Measurements from ENCODE around the gene UPK3BL2.
"Not testable (repeated sequence)": the region's sequence is repeated elsewhere in the genome, so short reads cannot be mapped to it uniquely, and the experiment has no call there.

The UPK3BL2 gene

DNA sequence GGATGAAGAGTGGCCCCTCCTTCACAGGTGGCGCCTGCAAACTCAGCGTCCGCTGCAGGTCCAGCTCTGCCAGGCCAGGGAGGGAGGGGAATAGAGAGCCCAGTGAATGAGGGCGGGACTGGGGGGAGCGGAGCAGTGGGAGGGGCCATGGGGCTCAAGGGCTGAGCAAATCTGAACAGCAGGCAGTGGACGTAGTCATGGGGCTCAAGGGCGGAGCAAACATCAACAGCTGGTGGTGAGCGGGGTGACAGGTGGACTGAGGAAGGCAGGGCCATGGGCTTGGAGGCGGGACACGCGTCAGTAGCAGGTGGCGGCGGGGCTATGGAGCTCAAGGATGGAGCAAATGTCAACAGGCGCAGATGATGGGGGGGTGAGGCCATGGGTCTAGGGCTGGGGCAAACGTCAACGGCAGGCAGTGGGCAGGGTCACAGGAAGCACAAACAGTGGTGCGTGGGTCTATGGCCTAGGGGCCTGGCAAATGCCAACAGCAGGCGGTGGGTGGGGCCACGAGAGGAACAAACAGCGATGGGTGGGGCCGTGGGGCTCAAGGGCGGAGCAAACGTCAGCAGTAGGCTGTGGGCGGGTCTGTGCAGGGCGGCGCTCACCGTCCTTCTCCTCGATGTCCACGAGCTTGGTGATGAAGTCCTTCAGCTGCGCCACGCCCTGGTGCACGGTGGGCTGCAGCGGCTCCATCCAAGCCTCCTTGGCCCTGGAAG, 50.1 kb downstream of the UPK3BL2 start:
- DNase-seq, result not testable (repeated sequence)

GRCh38 chr7:102490529-102491075, 52.9 kb downstream of the UPK3BL2 start:
- not testable (repeated sequence) for DNase-seq

Data from NK-92 treated with Interleukin-12 subunit alpha and Interleukin-12 subunit beta, amount 100 ng/mL, for 24 hours (cell line).